Measurements from ENCODE around the gene PPP2R5A.
A peak's percentile ranks its signal among the peaks of the same experiment; 100 is the strongest.
"Not testable (repeated sequence)": the region's sequence is repeated elsewhere in the genome, so short reads cannot be mapped to it uniquely, and the experiment has no call there.

The PPP2R5A gene

GRCh38 chr1:212271823-212272485, 13.3 kb upstream of the PPP2R5A start:
- Histone ChIP-seq H3K4me3 (ENCODE audit: low read length) (no peak overlapping the region), H3K9ac (ENCODE audit: low read length) (no peak overlapping the region), H3K27me3 (ENCODE audit: control insufficient read depth, insufficient read depth, low read length) (no peaks in the 10 kb centered on the region), H3K27ac (ENCODE audit: low read depth, low read length) (no peak overlapping the region), H3K36me3 (ENCODE audit: control insufficient read depth, insufficient read depth, low read length) (no peaks in the 10 kb centered on the region), H3K4me1 (ENCODE audit: control insufficient read depth, insufficient read depth, low read length) (no peaks in the 10 kb centered on the region)

GRCh38 chr1:212281590-212281989, 3.6 kb upstream of the PPP2R5A start:
- Histone ChIP-seq H3K9ac (ENCODE audit: low read length) (no peak overlapping the region), H3K4me3 (ENCODE audit: low read length) (no peak overlapping the region), H3K36me3 (ENCODE audit: control insufficient read depth, insufficient read depth, low read length) (no peaks in the 10 kb centered on the region), H3K27me3 (ENCODE audit: control insufficient read depth, insufficient read depth, low read length) (no peaks in the 10 kb centered on the region), H3K27ac (ENCODE audit: low read depth, low read length) (no peak overlapping the region), H3K4me1 (ENCODE audit: control insufficient read depth, insufficient read depth, low read length) (peaks cover 3% of the 10 kb centered on the region)

- Histone ChIP-seq H3K27ac (ENCODE audit: low read depth, low read length) (no peak overlapping the region), H3K4me1 (ENCODE audit: control insufficient read depth, insufficient read depth, low read length) (peaks cover 14% of the 10 kb centered on the region), H3K4me3 (ENCODE audit: low read length) (no peak overlapping the region), H3K36me3 (ENCODE audit: control insufficient read depth, insufficient read depth, low read length) (no peaks in the 10 kb centered on the region), H3K27me3 (ENCODE audit: control insufficient read depth, insufficient read depth, low read length) (no peaks in the 10 kb centered on the region), H3K9ac (ENCODE audit: low read length) (no peak overlapping the region)
Measured at GRCh38 chr1:212283741-212284140, 1.5 kb upstream of the PPP2R5A start.

- no peaks in the 10 kb centered on the region for H3K36me3 ChIP-seq (ENCODE audit: control insufficient read depth, insufficient read depth, low read length)
- peak overlapping the region; percentile 81 for H3K27ac ChIP-seq (ENCODE audit: low read depth, low read length)
- peak overlapping the region; percentile 63 for H3K9ac ChIP-seq (ENCODE audit: low read length)
- H3K4me3 ChIP-seq (ENCODE audit: low read length): peak overlapping the region; percentile 94
- H3K4me1 ChIP-seq (ENCODE audit: control insufficient read depth, insufficient read depth, low read length): peaks cover 14% of the 10 kb centered on the region
- no peaks in the 10 kb centered on the region for H3K27me3 ChIP-seq (ENCODE audit: control insufficient read depth, insufficient read depth, low read length)
Measured at GRCh38 chr1:212284332-212284743, 872 bp upstream of the PPP2R5A start.

- Histone ChIP-seq H3K4me3 (ENCODE audit: low read length) (peak overlapping the region; percentile 77), H3K36me3 (ENCODE audit: control insufficient read depth, insufficient read depth, low read length) (no peaks in the 10 kb centered on the region), H3K9ac (ENCODE audit: low read length) (peak overlapping the region; percentile 87), H3K27ac (ENCODE audit: low read depth, low read length) (peak overlapping the region; percentile 98), H3K4me1 (ENCODE audit: control insufficient read depth, insufficient read depth, low read length) (peaks cover 14% of the 10 kb centered on the region), H3K27me3 (ENCODE audit: control insufficient read depth, insufficient read depth, low read length) (no peaks in the 10 kb centered on the region)
Measured at GRCh38 chr1:212285685-212286555, 710 bp downstream of the PPP2R5A start.

GRCh38 chr1:212286556-212287131, 1.4 kb downstream of the PPP2R5A start:
- Histone ChIP-seq H3K9ac (ENCODE audit: low read length) (peak overlapping the region; percentile 87), H3K27me3 (ENCODE audit: control insufficient read depth, insufficient read depth, low read length) (no peaks in the 10 kb centered on the region), H3K27ac (ENCODE audit: low read depth, low read length) (peak overlapping the region; percentile 98), H3K4me1 (ENCODE audit: control insufficient read depth, insufficient read depth, low read length) (peaks cover 14% of the 10 kb centered on the region), H3K36me3 (ENCODE audit: control insufficient read depth, insufficient read depth, low read length) (no peaks in the 10 kb centered on the region), H3K4me3 (ENCODE audit: low read length) (peak overlapping the region; percentile 77)

- Histone ChIP-seq H3K27me3 (ENCODE audit: control insufficient read depth, insufficient read depth, low read length) (no peaks in the 10 kb centered on the region), H3K4me1 (ENCODE audit: control insufficient read depth, insufficient read depth, low read length) (peaks cover 14% of the 10 kb centered on the region), H3K9ac (ENCODE audit: low read length) (peak overlapping the region; percentile 52)
Measured at GRCh38 chr1:212287261-212287895, 2.2 kb downstream of the PPP2R5A start.

GRCh38 chr1:212287995-212288394, 2.8 kb downstream of the PPP2R5A start:
- H3K9ac ChIP-seq (ENCODE audit: low read length); H3K27ac ChIP-seq (ENCODE audit: low read depth, low read length): not testable (repeated sequence)
- H3K4me3 ChIP-seq (ENCODE audit: low read length): peak overlapping the region; percentile 47

More at GRCh38 chr1:212287261-212287895, 2.2 kb downstream of the PPP2R5A start:
- Histone ChIP-seq H3K36me3 (ENCODE audit: control insufficient read depth, insufficient read depth, low read length) (no peaks in the 10 kb centered on the region), H3K27ac (ENCODE audit: low read depth, low read length) (no peak overlapping the region), H3K4me3 (ENCODE audit: low read length) (peak overlapping the region; percentile 77)

GRCh38 chr1:212288615-212289014, 3.4 kb downstream of the PPP2R5A start:
- Histone ChIP-seq H3K4me1 (ENCODE audit: control insufficient read depth, insufficient read depth, low read length) (peaks cover 14% of the 10 kb centered on the region), H3K4me3 (ENCODE audit: low read length) (peak overlapping the region; percentile 47), H3K36me3 (ENCODE audit: control insufficient read depth, insufficient read depth, low read length) (no peaks in the 10 kb centered on the region), H3K9ac (ENCODE audit: low read length) (no peak overlapping the region), H3K27me3 (ENCODE audit: control insufficient read depth, insufficient read depth, low read length) (no peaks in the 10 kb centered on the region), H3K27ac (ENCODE audit: low read depth, low read length) (no peak overlapping the region)

More at GRCh38 chr1:212287995-212288394, 2.8 kb downstream of the PPP2R5A start:
- not testable (repeated sequence) for H3K27me3 ChIP-seq (ENCODE audit: control insufficient read depth, insufficient read depth, low read length); H3K36me3 ChIP-seq (ENCODE audit: control insufficient read depth, insufficient read depth, low read length)
- peaks cover 14% of the 10 kb centered on the region for H3K4me1 ChIP-seq (ENCODE audit: control insufficient read depth, insufficient read depth, low read length)

GRCh38 chr1:212289262-212290077, 4.3 kb downstream of the PPP2R5A start:
- Histone ChIP-seq H3K27ac (ENCODE audit: low read depth, low read length) (no peak overlapping the region), H3K27me3 (ENCODE audit: control insufficient read depth, insufficient read depth, low read length) (no peaks in the 10 kb centered on the region), H3K36me3 (ENCODE audit: control insufficient read depth, insufficient read depth, low read length) (no peaks in the 10 kb centered on the region), H3K9ac (ENCODE audit: low read length) (no peak overlapping the region), H3K4me3 (ENCODE audit: low read length) (no peak overlapping the region), H3K4me1 (ENCODE audit: control insufficient read depth, insufficient read depth, low read length) (peaks cover 11% of the 10 kb centered on the region)

- H3K36me3 ChIP-seq (ENCODE audit: control insufficient read depth, insufficient read depth, low read length): no peaks in the 10 kb centered on the region
- H3K4me1 ChIP-seq (ENCODE audit: control insufficient read depth, insufficient read depth, low read length): peaks cover 11% of the 10 kb centered on the region
- H3K27ac ChIP-seq (ENCODE audit: low read depth, low read length): no peak overlapping the region
- no peaks in the 10 kb centered on the region for H3K27me3 ChIP-seq (ENCODE audit: control insufficient read depth, insufficient read depth, low read length)
- no peak overlapping the region for H3K9ac ChIP-seq (ENCODE audit: low read length)
- no peak overlapping the region for H3K4me3 ChIP-seq (ENCODE audit: low read length)
Measured at GRCh38 chr1:212290608-212291007, 5.4 kb downstream of the PPP2R5A start.
